Epithelial cell of proximal tubule (primary cell): ENCODE measurements around the gene POGLUT2. TPM values are rescaled to one million over a fixed set of nuclear protein-coding genes. Genes with fewer than 3 reads are reported as not detected.

Source experiments
- DNase-seq: peaks from one replicate; pipeline ENCODE4 v3.0.0-alpha.2; 2011; ENCODE audit warnings: low read depth
- H3K4me3 ChIP-seq: 2 replicates; pipeline ENCODE4 v1.5.1; 2011; ENCODE audit warnings: low read depth, mild to moderate bottlenecking, low read length
- CTCF ChIP-seq: conservative IDR thresholded peaks from 2 replicates; pipeline ENCODE4 v1.5.1; 2012; ENCODE audit warnings: low read depth, mild to moderate bottlenecking, low read length
- total RNA-seq: library from RNA; depleted of rRNA; stranded (reverse); fragments of >200 nt; gene quantifications from 2 replicates; pipeline ENCODE4 v1.2.3, GENCODE V29; 2015

POGLUT2 gene
- total RNA-seq, 1 donor from 2014 or later = 15.4 TPM

- TF ChIP-seq CTCF = no peak
- no peak overlapping the region for H3K4me3 ChIP-seq
- no peak for DNase-seq
Measured at GRCh38 chr13:102763741-102764140, 35.0 kb downstream of the POGLUT2 start.

GRCh38 chr13:102761071-102761470, 37.7 kb downstream of the POGLUT2 start:
- TF ChIP-seq CTCF = no peak
- no peak for DNase-seq

GRCh38 chr13:102758842-102759241, 39.9 kb downstream of the POGLUT2 start:
- no peak overlapping the region for H3K4me3 ChIP-seq
- no peak for TF ChIP-seq CTCF
- DNase-seq = no peak

More at GRCh38 chr13:102761071-102761470, 37.7 kb downstream of the POGLUT2 start:
- H3K4me3 ChIP-seq = no peak overlapping the region

GRCh38 chr13:102757006-102757405, 41.8 kb downstream of the POGLUT2 start:
- no peak for DNase-seq
- no peak overlapping the region for H3K4me3 ChIP-seq
- no peak for TF ChIP-seq CTCF

- no peak for TF ChIP-seq CTCF
- no peak for DNase-seq
- no peak overlapping the region for H3K4me3 ChIP-seq
Measured at GRCh38 chr13:102751886-102752285, 46.9 kb downstream of the POGLUT2 start.

- no peak for DNase-seq
- no peak for TF ChIP-seq CTCF
- H3K4me3 ChIP-seq = no peak overlapping the region
Measured at GRCh38 chr13:102742506-102742905, 56.3 kb downstream of the POGLUT2 start.

GRCh38 chr13:102742101-102742500, 56.7 kb downstream of the POGLUT2 start:
- TF ChIP-seq CTCF = no peak
- no peak for DNase-seq
- H3K4me3 ChIP-seq = no peak overlapping the region
